GM12878 (cell line): ENCODE measurements around the gene SETD5. TPM values are rescaled to one million over a fixed set of nuclear protein-coding genes. Genes with fewer than 3 reads are reported as not detected.

Experiments
- ATAC-seq: fragments of 200-7000 bp; cut with Tn5 transposase; 3 replicates; pipeline ENCODE4 v1.9.1; 2020; ENCODE audit warnings: mild to moderate bottlenecking, moderate library complexity
- BruUV-seq: library from RNA; stranded (reverse); fragments of 400-500 nt; replicated peaks from 2 replicates; lab custom pipeline; 2021; lab: Mats Ljungman, UMichigan
- CTCF ChIA-PET: fragments of 300-600 bp; sonication (Branson Sonifier 250); formaldehyde crosslinking; extraction: SDS; loops from one replicate; lab custom pipeline; 2021; ENCODE audit warnings: inconsistent platforms; lab: Yijun Ruan, JAX
- POLR2A ChIA-PET: fragments of 350-600 bp; formaldehyde crosslinking; extraction: SDS; loops from one replicate; lab custom pipeline; 2021; ENCODE audit warnings: inconsistent platforms; lab: Charles Lee
- RAD21 ChIA-PET: fragments of 300-600 bp; sonication (Branson Sonifier 250); formaldehyde crosslinking; loops from one replicate; lab custom pipeline; 2023; ENCODE audit warnings: antibody characterized with exemption; ENCODE audit not compliant: unreplicated experiment; lab: Charles Lee
- SMC1A ChIA-PET: fragments of 300-600 bp; sonication (Branson Sonifier 250); formaldehyde crosslinking; loops from one replicate; lab custom pipeline; 2023; ENCODE audit not compliant: unreplicated experiment, uncharacterized antibody; lab: Charles Lee
- DNase-seq: peaks from one replicate; pipeline ENCODE4 v3.0.0-alpha.2; 2011; ENCODE audit warnings: low read depth, low spot score
- FAIRE-seq: peaks from 3 replicates; lab custom pipeline; 2011; peaks lifted over from hg19 to GRCh38; lab: Jason Lieb, UNC
- H2AFZ ChIP-seq: 2 replicates; pipeline ENCODE4 v1.6.0; 2011; ENCODE audit warnings: low read depth, low read length, control low read depth; ENCODE audit not compliant: control insufficient read depth
- H3K27ac ChIP-seq: 2 replicates; pipeline ENCODE4 v1.5.1; 2011; ENCODE audit warnings: control low read depth; ENCODE audit not compliant: control insufficient read depth, insufficient read depth
- H3K27me3 ChIP-seq, 2 experiments: replicated peaks in 1 of 2; 2 replicates each; pipeline versions ENCODE4 v1.6.0 to v1.6.1; 2011; ENCODE audit warnings: low read length in 1 of 2; ENCODE audit not compliant: control insufficient read depth in 2 of 2, insufficient read depth in 2 of 2
- H3K36me3 ChIP-seq, 2 experiments: 2 replicates each; pipeline ENCODE4 v1.5.1; 2011; ENCODE audit warnings: low read length in 1 of 2; ENCODE audit not compliant: control insufficient read depth in 2 of 2, insufficient read depth in 2 of 2
- H3K4me1 ChIP-seq: 2 replicates; pipeline ENCODE4 v1.6.1; 2011; ENCODE audit warnings: mild to moderate bottlenecking, low read length, moderate library complexity, mixed read lengths; ENCODE audit not compliant: control insufficient read depth, insufficient read depth
- H3K4me2 ChIP-seq: 2 replicates; pipeline ENCODE4 v1.6.0; 2011; ENCODE audit warnings: control low read depth; ENCODE audit not compliant: control insufficient read depth, insufficient read depth
- H3K4me3 ChIP-seq: fragments of 200-600 bp; sonication (generic); 2 replicates; pipeline ENCODE4 v1.5.1; 2016
- H3K79me2 ChIP-seq: 2 replicates; pipeline ENCODE4 v1.6.0; 2011; ENCODE audit warnings: low read length; ENCODE audit not compliant: control insufficient read depth, insufficient read depth
- H3K9ac ChIP-seq: 2 replicates; pipeline ENCODE4 v1.8.0; 2011; ENCODE audit warnings: low read length, control low read depth, mixed read lengths; ENCODE audit not compliant: control insufficient read depth, insufficient read depth
- H3K9me3 ChIP-seq: replicated peaks from 3 replicates; pipeline ENCODE4 v1.5.1; 2011; ENCODE audit warnings: mild to moderate bottlenecking, low read length; ENCODE audit not compliant: control insufficient read depth, insufficient read depth
- H4K20me1 ChIP-seq: 2 replicates; pipeline ENCODE4 v1.6.0; 2011; ENCODE audit not compliant: control insufficient read depth, insufficient read depth
- BMI1 ChIP-seq: fragments of 450-650 bp; IDR thresholded peaks from 2 replicates; pipeline ENCODE4 v1.6.1; 2016; ENCODE audit warnings: mild to moderate bottlenecking, moderate library complexity, borderline replicate concordance
- CBFB ChIP-seq: IDR thresholded peaks from 2 replicates; pipeline ENCODE4 v1.6.1; 2016; ENCODE audit warnings: antibody characterized with exemption, low read depth
- ETV6 ChIP-seq, 2 experiments: fragments of 450-650 bp in 1 of 2; IDR thresholded peaks in 1 of 2; conservative IDR thresholded peaks in 1 of 2; 2 replicates each; pipeline ENCODE4 v1.6.1; 2014; ENCODE audit warnings: antibody characterized with exemption in 1 of 2, borderline replicate concordance in 1 of 2, low read depth in 1 of 2, mild to moderate bottlenecking in 1 of 2, moderate library complexity in 1 of 2
- IKZF1 ChIP-seq: fragments of 450-650 bp; conservative IDR thresholded peaks from 2 replicates; pipeline ENCODE4 v1.6.1; 2017; ENCODE audit warnings: antibody characterized with exemption, mild to moderate bottlenecking
- NR2F1 ChIP-seq: fragments of 450-650 bp; conservative IDR thresholded peaks from 2 replicates; pipeline ENCODE4 v1.6.1; 2017; ENCODE audit warnings: mild to moderate bottlenecking
- POLR2A ChIP-seq: IDR thresholded peaks from 2 replicates; pipeline ENCODE4 v1.6.1; 2011; ENCODE audit warnings: low read depth, mild to moderate bottlenecking, low read length
- POLR2AphosphoS5 ChIP-seq: IDR thresholded peaks from 2 replicates; pipeline ENCODE4 v1.6.1; 2011; ENCODE audit warnings: mild to moderate bottlenecking, low read length, inconsistent platforms
- RAD51 ChIP-seq: fragments of 450-650 bp; IDR thresholded peaks from 2 replicates; pipeline ENCODE4 v1.6.1; 2016; ENCODE audit warnings: moderate library complexity, mild to moderate bottlenecking, inconsistent platforms
- SRF ChIP-seq, 2 experiments: IDR thresholded peaks; 2 replicates each; pipeline ENCODE4 v1.6.1; 2011; ENCODE audit warnings: low read depth in 2 of 2, low read length in 2 of 2, mild to moderate bottlenecking in 1 of 2, moderate library complexity in 1 of 2
- TARDBP ChIP-seq: IDR thresholded peaks from 2 replicates; pipeline ENCODE4 v1.6.1; 2016; ENCODE audit warnings: borderline replicate concordance
- TCF7 ChIP-seq: IDR thresholded peaks from 2 replicates; pipeline ENCODE4 v1.6.1; 2014; ENCODE audit warnings: antibody characterized with exemption, borderline replicate concordance
- YBX1 ChIP-seq: fragments of 450-650 bp; IDR thresholded peaks from 2 replicates; pipeline ENCODE4 v1.6.1; 2016; ENCODE audit warnings: antibody characterized with exemption
- YY1 ChIP-seq: IDR thresholded peaks from 2 replicates; pipeline ENCODE4 v1.6.1; 2011; ENCODE audit warnings: low read depth, mild to moderate bottlenecking, low read length
- ZNF274 ChIP-seq: IDR thresholded peaks from one replicate; pipeline ENCODE4 v1.8.0; 2011; ENCODE audit not compliant: insufficient read length, insufficient read depth
- ZNF384 ChIP-seq: IDR thresholded peaks from 2 replicates; pipeline ENCODE4 v1.6.1; 2012; ENCODE audit warnings: low read depth, mild to moderate bottlenecking, low read length, improper control_type of control experiment, borderline replicate concordance
- WGBS: methylation state at CpG from one replicate; pipeline ENCODE4 v1.1.6; 2016; ENCODE audit warnings: low lambda C conversion rate; ENCODE audit not compliant: insufficient replicate concordance, insufficient coverage; ENCODE audit errors: missing lambda C conversion rate; 5-methylcytosine and 5-hydroxymethylcytosine counted together
- in situ Hi-C: fragments of 300-500 bp; cut with MboI; formaldehyde crosslinking; loops from 9 replicates; pipeline ENCODE4 v1.14.3; 2018; ENCODE audit warnings: mixed read lengths
- intact Hi-C: fragments of 100-400 bp; cut with micrococcal nuclease; formaldehyde crosslinking; loops from one replicate; pipeline ENCODE4 v1.14.2; 2022; ENCODE audit not compliant: unreplicated experiment
- polyA plus RNA-seq, 11 experiments: library from polyadenylated mRNA; depleted of rRNA in 4 of 11; unstranded in 6 of 11; stranded (reverse) in 5 of 11; fragments of >200 nt; fragmentation: Nextera tagmentation in 4 of 11; fragmentation: Illumina TruSeq in 1 of 11; extraction: Ambion mirVana in 4 of 11; extraction: Trizol in 1 of 11; gene quantifications; 1 replicate in 1 of 11; 2 replicates in 10 of 11; pipeline versions ENCODE4 v1.2.1 to v1.2.3, GENCODE V29; 2011 to 2016; ENCODE audit warnings: inconsistent platforms in 2 of 11, missing spikeins in 2 of 11, low read depth in 1 of 11
- total RNA-seq, 4 experiments: library from RNA; depleted of rRNA in 3 of 4; stranded (reverse); fragments of >200 nt in 3 of 4; fragmentation: Illumina TruSeq in 1 of 4; extraction: Trizol in 1 of 4; gene quantifications; 2 replicates each; pipeline versions ENCODE4 v1.2.1 to v1.2.3, GENCODE V29; 2013 to 2021
- TF ChIP-seq, protein P1 (sequence below): IDR thresholded peaks from 2 replicates; pipeline ENCODE4 v1.6.1; 2011; ENCODE audit warnings: mild to moderate bottlenecking, low read depth, low read length, moderate library complexity; ENCODE audit not compliant: insufficient replicate concordance
- TF ChIP-seq, protein P2 (sequence below): fragments of 450-650 bp; IDR thresholded peaks from 2 replicates; pipeline ENCODE4 v1.6.1; 2017; ENCODE audit warnings: borderline replicate concordance

Gene SETD5
- total and polyA plus RNA-seq, 10 of the 15 experiments (the other 5 are each of a cell fraction or from before 2014, with no cell fraction given) = 8.2 to 94.0 (median 55.4) TPM

DNA sequence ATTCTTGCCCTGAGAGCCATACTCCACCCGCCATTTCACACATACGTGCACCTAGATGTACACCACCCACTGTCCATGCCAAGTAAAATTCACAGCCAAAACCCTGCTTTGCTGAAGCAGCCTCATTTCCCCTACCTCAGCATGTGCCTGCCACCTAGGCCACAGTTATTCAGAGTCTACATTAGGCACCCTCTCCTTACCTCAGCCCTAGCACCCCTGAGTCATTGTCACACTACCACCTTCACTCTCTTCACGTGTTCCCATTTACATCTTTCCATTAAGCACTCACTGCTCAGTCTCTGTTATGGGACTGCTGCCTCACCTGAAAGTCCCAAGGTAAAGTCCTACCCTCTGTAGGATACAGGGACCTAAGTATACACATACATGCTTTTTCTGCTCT is 70.0 kb downstream of the SETD5 start:
- Histone ChIP-seq H3K9me3 (no peaks in the 10 kb centered on the region), H3K27ac (no peak overlapping the region), H2AFZ (no peak overlapping the region), H4K20me1 (no peaks in the 10 kb centered on the region; the same call in none of the 2 replicates), H3K9ac (no peak overlapping the region), H3K4me1 (no peaks in the 10 kb centered on the region), H3K4me2 (no peak overlapping the region), H3K27me3 (no peaks in the 10 kb centered on the region), H3K79me2 (no peaks in the 10 kb centered on the region; the same call in 1 of the 2 replicates), H3K4me3 (no peak overlapping the region), H3K36me3 (peaks cover 23 to 62% of the 10 kb centered on the region in 2 experiments)
- ATAC-seq (no peak; the same call in 1 of the 3 replicates), DNase-seq (no peak), FAIRE-seq (no peak)
- TF ChIP-seq POLR2A = peak; percentile 24; the same call in 1 of the 2 replicates
- TF ChIP-seq RAD51 = no peak
- peak; percentile 63; the same call in 1 of the 2 replicates for TF ChIP-seq POLR2AphosphoS5
- SMC1A ChIA-PET = no interaction called here
- intact Hi-C loops (no loop called here), in situ Hi-C loops (no loop called here)
- WGBS = 94% methylated on average over 3 of the region's 3 CpGs
- POLR2A ChIA-PET = no interaction called here
- no TSS peak for BruUV-seq
- CTCF ChIA-PET = interaction anchor here (1.0 to 1.1 kb wide), 2 partner anchors 23 to 114 kb away, joined by 3 read pairs; no protein-coding TSS in a partner anchor
- RAD21 ChIA-PET = no interaction called here

DNA sequence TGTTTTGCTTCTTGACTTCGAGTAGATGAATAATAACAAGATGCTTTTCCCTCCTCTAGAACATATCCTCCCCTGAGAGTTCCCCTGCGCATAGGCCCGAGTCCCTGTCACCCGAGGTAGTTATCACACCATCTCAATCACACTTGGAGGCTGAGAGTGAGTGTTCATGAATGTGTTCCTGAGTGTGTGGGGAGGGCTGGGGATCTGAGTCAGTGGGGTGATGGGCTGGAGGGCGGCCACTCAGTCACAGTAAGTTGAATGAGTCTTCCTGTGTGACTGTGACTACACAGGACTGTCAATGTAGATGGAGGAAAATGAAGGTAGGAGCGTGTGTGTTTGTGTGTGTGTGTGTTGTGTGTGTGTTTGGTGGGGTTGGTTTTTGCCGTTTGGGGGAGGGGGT is 71.0 kb downstream of the SETD5 start:
- intact Hi-C loops = no loop called here

More for the DNA sequence above, 71.0 kb downstream of the SETD5 start:
- TF ChIP-seq, protein P1, sequence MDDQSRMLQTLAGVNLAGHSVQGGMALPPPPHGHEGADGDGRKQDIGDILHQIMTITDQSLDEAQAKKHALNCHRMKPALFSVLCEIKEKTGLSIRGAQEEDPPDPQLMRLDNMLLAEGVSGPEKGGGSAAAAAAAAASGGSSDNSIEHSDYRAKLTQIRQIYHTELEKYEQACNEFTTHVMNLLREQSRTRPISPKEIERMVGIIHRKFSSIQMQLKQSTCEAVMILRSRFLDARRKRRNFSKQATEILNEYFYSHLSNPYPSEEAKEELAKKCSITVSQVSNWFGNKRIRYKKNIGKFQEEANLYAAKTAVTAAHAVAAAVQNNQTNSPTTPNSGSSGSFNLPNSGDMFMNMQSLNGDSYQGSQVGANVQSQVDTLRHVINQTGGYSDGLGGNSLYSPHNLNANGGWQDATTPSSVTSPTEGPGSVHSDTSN = no peak
- TF ChIP-seq IKZF1 (no peak), CBFB (no peak), YBX1 (no peak), TARDBP (no peak), ETV6 (conservative IDR thresholded peaks at IDR 0.05 in 1 of 2, IDR thresholded peaks at IDR 0.05 in 1 of 2; ENCODE audit: borderline replicate concordance in 1 of 2, low read depth in 1 of 2) (no peak), SRF (IDR thresholded peaks at IDR 0.05; ENCODE audit: low read depth in 2 of 2, low read length in 2 of 2) (no peak), ZNF384 (no peak), ZNF274 (no peak), TCF7 (no peak), RAD51 (no peak), YY1 (no peak), BMI1 (no peak), NR2F1 (no peak)
- TF ChIP-seq, protein P2, sequence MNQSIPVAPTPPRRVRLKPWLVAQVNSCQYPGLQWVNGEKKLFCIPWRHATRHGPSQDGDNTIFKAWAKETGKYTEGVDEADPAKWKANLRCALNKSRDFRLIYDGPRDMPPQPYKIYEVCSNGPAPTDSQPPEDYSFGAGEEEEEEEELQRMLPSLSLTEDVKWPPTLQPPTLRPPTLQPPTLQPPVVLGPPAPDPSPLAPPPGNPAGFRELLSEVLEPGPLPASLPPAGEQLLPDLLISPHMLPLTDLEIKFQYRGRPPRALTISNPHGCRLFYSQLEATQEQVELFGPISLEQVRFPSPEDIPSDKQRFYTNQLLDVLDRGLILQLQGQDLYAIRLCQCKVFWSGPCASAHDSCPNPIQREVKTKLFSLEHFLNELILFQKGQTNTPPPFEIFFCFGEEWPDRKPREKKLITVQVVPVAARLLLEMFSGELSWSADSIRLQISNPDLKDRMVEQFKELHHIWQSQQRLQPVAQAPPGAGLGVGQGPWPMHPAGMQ = no peak
- BruUV-seq = no TSS peak
- Histone ChIP-seq H3K4me3 (no peak overlapping the region), H3K27ac (no peak overlapping the region), H3K36me3 (peaks cover 27 to 67% of the 10 kb centered on the region in 2 experiments), H3K4me2 (no peak overlapping the region), H2AFZ (no peak overlapping the region), H4K20me1 (no peaks in the 10 kb centered on the region; the same call in none of the 2 replicates), H3K9me3 (no peaks in the 10 kb centered on the region), H3K79me2 (no peaks in the 10 kb centered on the region; the same call in 1 of the 2 replicates), H3K4me1 (no peaks in the 10 kb centered on the region), H3K9ac (no peak overlapping the region), H3K27me3 (no peaks in the 10 kb centered on the region)
- in situ Hi-C loops = no loop called here
- DNase-seq = no peak
- ChIA-PET RAD21 (no interaction called here), CTCF (interaction anchor here (1.2 kb wide), 1 partner anchor 115 kb away, joined by 6 read pairs; no protein-coding TSS in a partner anchor), POLR2A (no interaction called here), SMC1A (interaction anchor here (0.6 to 1.2 kb wide), 3 partner anchors 25 to 284 kb away, joined by 3 read pairs; no protein-coding TSS in a partner anchor)
- no peak for ATAC-seq
- WGBS = 80% methylated on average over 7 of the region's 7 CpGs
- no peak for FAIRE-seq
